ENCODE data around the gene SEPTIN12. TPM values are rescaled to one million over a fixed set of nuclear protein-coding genes. Genes with fewer than 3 reads are reported as not detected.

SEPTIN12 gene
- total and polyA plus RNA-seq, 2 donors (not counting 3 experiments of a cell fraction or from before 2014, with no cell fraction given), result not detected

- no peak for DNase-seq (ENCODE audit: low read depth, low spot score)
- Histone ChIP-seq H3K79me2 (ENCODE audit: control insufficient read depth, insufficient read depth, low read length) (no peaks in the 10 kb centered on the region), H3K27ac (ENCODE audit: insufficient read depth, low read depth, low read length) (no peak overlapping the region), H2AFZ (ENCODE audit: low read depth, low read length) (no peak overlapping the region), H3K4me3 (replicated peaks in 1 of 3; ENCODE audit: insufficient read depth in 1 of 3, low read depth in 1 of 3, low read length in 3 of 3) (no peak overlapping the region), H4K20me1 (replicated peaks; ENCODE audit: control insufficient read depth, extremely low read depth, insufficient read depth, low read length) (no peaks in the 10 kb centered on the region), H3K4me1 (ENCODE audit: control insufficient read depth, extremely low read depth, insufficient read depth, low read length) (no peaks in the 10 kb centered on the region), H3K4me2 (ENCODE audit: insufficient read depth, low read length) (no peak overlapping the region), H3K27me3 (ENCODE audit: control insufficient read depth in 2 of 2, insufficient read depth in 2 of 2, low read length in 2 of 2) (no peaks in the 10 kb centered on the region), H3K36me3 (ENCODE audit: control insufficient read depth in 2 of 2, extremely low read depth in 1 of 2, insufficient read depth in 2 of 2, low read length in 2 of 2) (no peaks in the 10 kb centered on the region), H3K9ac (replicated peaks; ENCODE audit: extremely low read depth, insufficient read depth, low read length) (no peak overlapping the region), H3K9me1 (replicated peaks; ENCODE audit: control insufficient read depth, extremely low read depth, insufficient read depth, low read length) (no peaks in the 10 kb centered on the region), H3K9me3 (replicated peaks; ENCODE audit: control insufficient read depth, insufficient read depth, low read length) (no peaks in the 10 kb centered on the region)
- intact Hi-C loops (cut with micrococcal nuclease), result no loop called here
- POLR2A ChIA-PET, result no interaction called here
- CTCF ChIA-PET, result interaction anchor here (0.6 kb wide), 1 partner anchor 43 kb away, joined by 3 read pairs; no protein-coding TSS in a partner anchor
- no peak for FAIRE-seq
- TF ChIP-seq EZH2 (IDR thresholded peaks at IDR 0.05; ENCODE audit: borderline replicate concordance, low read depth, low read length, severe bottlenecking), result no peak
- TF ChIP-seq JUN (IDR thresholded peaks at IDR 0.05; ENCODE audit: borderline replicate concordance, insufficient read depth, insufficient read length, low read depth), result no peak
- TF ChIP-seq CTCF (IDR thresholded peaks at IDR 0.05; ENCODE audit: extremely low read depth in 1 of 2, insufficient read depth in 1 of 2, low read depth in 1 of 2, low read length in 2 of 2), result no peak
- no peak for TF ChIP-seq MAX (IDR thresholded peaks at IDR 0.05; ENCODE audit: insufficient read depth, insufficient read length)
- no peak for TF ChIP-seq MYC (IDR thresholded peaks at IDR 0.05; ENCODE audit: low read depth, low read length)
- TF ChIP-seq POLR2A (IDR thresholded peaks at IDR 0.05; ENCODE audit: low read depth, low read length), result no peak
- no peak for TF ChIP-seq FOS (IDR thresholded peaks at IDR 0.05; ENCODE audit: borderline replicate concordance, insufficient read depth, low read length)
- no peak for TF ChIP-seq POLR2AphosphoS5 (IDR thresholded peaks at IDR 0.05; ENCODE audit: insufficient read depth, low read depth, low read length)
- TF ChIP-seq GATA2 (IDR thresholded peaks at IDR 0.05; ENCODE audit: insufficient read depth, insufficient read length, low read depth, low read length), result no peak
- no TSS peak for BruUV-seq (replicated peaks)
- dilution Hi-C loops (cut with MboI; ENCODE audit: extremely low pct_ligation_motif_present, low sequenced_read_pairs), result no loop called here
Measured at GRCh38 chr16:4787068-4787467, 1.1 kb downstream of the SEPTIN12 start.

Measured in endothelial cell of umbilical vein (primary cell).